Measurements from ENCODE around the gene LRMDA.

The LRMDA gene

DNA sequence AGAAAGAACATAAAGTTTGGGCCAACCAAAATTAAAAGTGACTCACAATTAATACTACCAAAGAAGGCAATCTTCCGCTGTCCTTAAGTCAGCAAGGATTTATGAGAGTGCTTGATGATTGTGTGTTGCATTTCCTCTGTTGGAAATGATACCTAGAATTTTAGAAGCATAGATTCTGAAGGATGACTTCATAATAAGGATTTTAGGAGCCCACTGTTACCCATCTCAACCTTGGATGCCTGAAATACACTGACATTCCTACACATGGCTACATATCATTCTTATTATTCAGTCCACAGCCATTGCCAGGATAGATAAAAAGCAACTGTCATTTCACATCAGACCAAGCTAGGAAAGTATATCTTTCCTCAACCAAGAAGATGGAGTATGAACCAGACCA, 823.8 kb downstream of the LRMDA start:
- no peak overlapping the region for H3K4me3 ChIP-seq (ENCODE audit: low read depth, low read length)
- TF ChIP-seq, protein P1, sequence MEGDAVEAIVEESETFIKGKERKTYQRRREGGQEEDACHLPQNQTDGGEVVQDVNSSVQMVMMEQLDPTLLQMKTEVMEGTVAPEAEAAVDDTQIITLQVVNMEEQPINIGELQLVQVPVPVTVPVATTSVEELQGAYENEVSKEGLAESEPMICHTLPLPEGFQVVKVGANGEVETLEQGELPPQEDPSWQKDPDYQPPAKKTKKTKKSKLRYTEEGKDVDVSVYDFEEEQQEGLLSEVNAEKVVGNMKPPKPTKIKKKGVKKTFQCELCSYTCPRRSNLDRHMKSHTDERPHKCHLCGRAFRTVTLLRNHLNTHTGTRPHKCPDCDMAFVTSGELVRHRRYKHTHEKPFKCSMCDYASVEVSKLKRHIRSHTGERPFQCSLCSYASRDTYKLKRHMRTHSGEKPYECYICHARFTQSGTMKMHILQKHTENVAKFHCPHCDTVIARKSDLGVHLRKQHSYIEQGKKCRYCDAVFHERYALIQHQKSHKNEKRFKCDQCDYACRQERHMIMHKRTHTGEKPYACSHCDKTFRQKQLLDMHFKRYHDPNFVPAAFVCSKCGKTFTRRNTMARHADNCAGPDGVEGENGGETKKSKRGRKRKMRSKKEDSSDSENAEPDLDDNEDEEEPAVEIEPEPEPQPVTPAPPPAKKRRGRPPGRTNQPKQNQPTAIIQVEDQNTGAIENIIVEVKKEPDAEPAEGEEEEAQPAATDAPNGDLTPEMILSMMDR (IDR thresholded peaks at IDR 0.05; ENCODE audit: low read depth, low read length): no peak
- no peak for DNase-seq (ENCODE audit: low read depth, low spot score)
- in situ Hi-C loops (cut with HindIII; ENCODE audit: low sequenced_read_pairs): no loop called here

DNA sequence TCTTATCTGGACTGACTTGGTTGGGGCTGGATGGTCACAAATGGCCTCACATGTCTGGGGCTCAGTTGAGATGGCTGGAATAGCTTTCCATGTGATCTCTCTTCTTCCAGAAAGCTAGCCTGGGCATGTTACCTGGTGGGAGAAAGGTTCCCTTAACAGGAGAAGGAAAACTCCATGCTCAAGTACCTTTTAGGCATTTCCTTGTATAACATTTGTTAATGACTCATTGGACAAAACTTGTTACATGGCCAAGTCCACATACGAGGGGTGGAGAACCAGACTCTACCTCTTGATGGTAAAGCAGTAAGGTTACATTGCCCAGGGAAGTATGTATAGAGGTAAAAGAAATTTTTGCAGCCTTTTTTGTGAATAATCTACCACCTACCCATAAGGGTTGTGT, 826.4 kb downstream of the LRMDA start:
- in situ Hi-C loops (cut with HindIII; ENCODE audit: low sequenced_read_pairs): no loop called here
- no peak overlapping the region for H3K4me3 ChIP-seq (ENCODE audit: low read depth, low read length)
- DNase-seq (ENCODE audit: low read depth, low spot score): no peak
- TF ChIP-seq, protein P1 (IDR thresholded peaks at IDR 0.05; ENCODE audit: low read depth, low read length): no peak

DNA sequence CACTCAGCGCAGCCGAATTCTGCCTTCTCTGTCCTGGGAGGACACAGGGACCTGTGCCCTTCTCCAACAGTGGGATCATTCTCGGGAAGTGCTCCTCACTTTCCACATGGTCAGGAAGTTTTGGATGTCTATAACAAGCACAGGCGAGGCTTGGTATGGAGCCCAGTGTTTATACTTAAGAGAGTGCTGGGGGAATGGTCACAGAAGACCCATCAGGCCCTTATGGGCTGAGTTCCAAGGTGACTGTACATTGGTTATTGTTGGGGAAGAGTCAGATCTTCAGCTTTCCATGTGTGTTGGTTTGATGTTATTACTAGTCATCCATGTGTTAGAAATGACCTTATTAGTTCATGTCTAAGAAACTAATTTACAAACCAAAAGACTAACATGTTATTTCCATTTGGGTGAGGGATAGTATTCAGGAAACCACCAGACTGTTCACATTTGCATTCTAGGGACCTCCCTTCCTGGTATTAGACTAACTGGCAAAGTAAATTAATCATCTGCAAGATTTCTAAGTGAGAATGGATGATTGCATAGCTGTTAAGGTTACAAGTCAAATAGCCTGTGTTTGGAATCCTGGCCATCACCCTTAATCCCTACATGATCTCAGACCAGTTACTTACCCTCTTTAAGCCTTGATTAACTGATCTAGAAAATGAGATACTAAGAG, 834.2 kb downstream of the LRMDA start:
- H3K4me3 ChIP-seq (ENCODE audit: low read depth, low read length): no peak overlapping the region
- no peak for DNase-seq (ENCODE audit: low read depth, low spot score)
- in situ Hi-C loops (cut with HindIII; ENCODE audit: low sequenced_read_pairs): no loop called here
- TF ChIP-seq, protein P1 (IDR thresholded peaks at IDR 0.05; ENCODE audit: low read depth, low read length): no peak

DNA sequence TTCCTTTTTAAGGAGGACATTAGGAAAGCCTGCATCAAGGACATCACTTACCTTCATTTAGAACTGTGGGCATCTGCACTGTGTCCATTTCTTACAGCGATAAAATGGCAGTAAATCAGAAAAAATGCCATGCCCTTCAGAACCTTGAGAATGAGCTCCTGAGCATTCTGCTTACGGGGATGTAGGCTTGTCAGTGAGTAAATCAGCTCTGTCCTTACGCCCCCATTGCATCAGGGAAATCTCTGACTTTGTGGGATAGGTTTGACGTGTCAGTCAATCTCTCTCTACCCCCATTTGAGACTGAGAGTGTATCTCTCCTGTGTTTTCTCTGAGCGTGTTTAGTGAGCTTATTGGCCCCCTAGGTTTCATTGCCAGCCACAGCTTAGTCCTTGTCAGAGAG, 837.1 kb downstream of the LRMDA start:
- in situ Hi-C loops (cut with HindIII; ENCODE audit: low sequenced_read_pairs): no loop called here
- no peak for DNase-seq (ENCODE audit: low read depth, low spot score)
- TF ChIP-seq, protein P1 (IDR thresholded peaks at IDR 0.05; ENCODE audit: low read depth, low read length): no peak
- no peak overlapping the region for H3K4me3 ChIP-seq (ENCODE audit: low read depth, low read length)

DNA sequence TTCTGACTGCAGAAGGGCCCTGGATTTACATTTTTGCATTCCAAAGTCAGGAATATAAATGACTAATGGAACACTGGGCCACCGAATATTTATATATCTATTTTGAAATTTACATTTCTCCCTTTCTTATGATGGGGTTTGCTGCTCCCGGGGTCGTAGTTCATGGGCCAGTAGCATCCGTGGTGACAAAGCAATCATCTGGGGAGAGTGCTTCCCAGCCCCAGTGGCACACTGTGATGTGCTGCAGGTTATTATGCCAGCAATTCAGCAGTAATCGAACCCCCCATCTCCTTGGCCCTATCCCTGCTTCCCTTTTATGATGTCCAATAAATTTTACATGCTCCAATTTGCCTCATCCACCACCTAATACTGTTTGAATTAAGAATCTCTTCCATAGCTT, 837.5 kb downstream of the LRMDA start:
- in situ Hi-C loops (cut with HindIII; ENCODE audit: low sequenced_read_pairs): no loop called here
- DNase-seq (ENCODE audit: low read depth, low spot score): no peak
- H3K4me3 ChIP-seq (ENCODE audit: low read depth, low read length): no peak overlapping the region
- TF ChIP-seq, protein P1 (IDR thresholded peaks at IDR 0.05; ENCODE audit: low read depth, low read length): no peak

DNA sequence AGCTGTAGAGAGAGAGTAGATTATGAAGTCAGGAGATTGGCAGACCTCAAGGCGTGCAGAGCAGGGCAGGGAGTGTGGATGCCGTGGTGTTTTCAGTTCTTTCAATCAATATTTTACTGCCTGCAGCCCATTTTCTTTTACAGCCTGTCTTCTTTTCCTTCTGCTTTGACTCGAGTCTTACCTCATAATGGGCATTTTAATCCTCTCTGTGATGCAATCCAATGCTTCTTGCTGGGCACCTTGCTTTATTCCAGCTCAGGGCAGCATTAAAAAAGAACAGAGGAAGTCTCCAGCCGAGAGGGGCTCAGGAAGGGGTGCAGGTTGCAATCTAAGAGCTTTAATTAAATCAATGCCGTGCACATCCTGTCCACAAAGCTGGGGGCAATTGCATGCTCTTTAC, 839.0 kb downstream of the LRMDA start:
- H3K4me3 ChIP-seq (ENCODE audit: low read depth, low read length): no peak overlapping the region
- no peak for DNase-seq (ENCODE audit: low read depth, low spot score)
- in situ Hi-C loops (cut with HindIII; ENCODE audit: low sequenced_read_pairs): no loop called here
- TF ChIP-seq, protein P1 (IDR thresholded peaks at IDR 0.05; ENCODE audit: low read depth, low read length): no peak

Measured in astrocyte of the spinal cord (primary cell).